Glutamatergic neuron (in vitro differentiated cells): ENCODE results near the gene TBC1D1. TPM values are rescaled to one million over a fixed set of nuclear protein-coding genes. Genes with fewer than 3 reads are reported as not detected.

Source experiments
- DNase-seq: peaks from one replicate; pipeline ENCODE4 v3.0.0; 2022
- H3K27ac Mint-ChIP-seq: one replicate; pipeline ENCODE4 v1.8.0; 2020; ENCODE audit warnings: mild to moderate bottlenecking, mixed read lengths, inconsistent platforms; ENCODE audit not compliant: unreplicated experiment
- H3K27me3 Mint-ChIP-seq: one replicate; pipeline ENCODE4 v1.8.0; 2020; ENCODE audit warnings: mild to moderate bottlenecking, moderate library complexity, mixed read lengths, inconsistent platforms; ENCODE audit not compliant: unreplicated experiment
- H3K36me3 Mint-ChIP-seq: one replicate; pipeline ENCODE4 v1.8.0; 2020; ENCODE audit warnings: mild to moderate bottlenecking, mixed read lengths, inconsistent platforms; ENCODE audit not compliant: unreplicated experiment
- H3K4me1 Mint-ChIP-seq: one replicate; pipeline ENCODE4 v1.8.0; 2020; ENCODE audit warnings: mild to moderate bottlenecking, low read depth, mixed read lengths, inconsistent platforms; ENCODE audit not compliant: unreplicated experiment
- H3K4me3 Mint-ChIP-seq: one replicate; pipeline ENCODE4 v1.8.0; 2020; ENCODE audit warnings: mild to moderate bottlenecking, mixed read lengths, inconsistent platforms; ENCODE audit not compliant: unreplicated experiment
- H3K9me3 Mint-ChIP-seq: one replicate; pipeline ENCODE4 v1.8.0; 2020; ENCODE audit warnings: mild to moderate bottlenecking, moderate library complexity, mixed read lengths, inconsistent platforms; ENCODE audit not compliant: unreplicated experiment
- CTCF ChIP-seq: fragments of 200-600 bp; sonication (generic); IDR thresholded peaks from one replicate; pipeline ENCODE4 v1.5.0; 2021; ENCODE audit not compliant: partially characterized antibody, unreplicated experiment
- total RNA-seq: library from RNA; stranded (reverse); fragmentation: NEBNext Ultra II Directional; extraction: Animal tissue kit (Norgen Biotek cat#: 25700); gene quantifications from one replicate; pipeline ENCODE4 v1.2.1, GENCODE V29; 2021; ENCODE audit not compliant: unreplicated experiment

Gene TBC1D1
- total RNA-seq, 1 donor from 2014 or later: 106 TPM

GRCh38 chr4:38072578-38072977 lies 181.7 kb downstream of the TBC1D1 start:
- Mint-ChIP-seq H3K27ac (peak overlapping the region; percentile 10), H3K36me3 (no peaks in the 10 kb centered on the region), H3K9me3 (peaks cover under 1% of the 10 kb centered on the region), H3K27me3 (peaks cover 3% of the 10 kb centered on the region), H3K4me1 (no peaks in the 10 kb centered on the region), H3K4me3 (no peak overlapping the region)
- no peak for TF ChIP-seq CTCF
- DNase-seq: no peak

GRCh38 chr4:38073596-38074234 lies 182.8 kb downstream of the TBC1D1 start:
- no peaks in the 10 kb centered on the region for H3K27me3 Mint-ChIP-seq
- no peak overlapping the region for H3K4me3 Mint-ChIP-seq
- TF ChIP-seq CTCF: no peak
- H3K27ac Mint-ChIP-seq: no peak overlapping the region
- H3K36me3 Mint-ChIP-seq: no peaks in the 10 kb centered on the region
- DNase-seq: no peak
- peaks cover 3% of the 10 kb centered on the region for H3K4me1 Mint-ChIP-seq
- peaks cover 2% of the 10 kb centered on the region for H3K9me3 Mint-ChIP-seq

GRCh38 chr4:38075370-38076152 lies 184.7 kb downstream of the TBC1D1 start:
- no peak overlapping the region for H3K27ac Mint-ChIP-seq
- no peak overlapping the region for H3K4me3 Mint-ChIP-seq
- DNase-seq: no peak
- H3K9me3 Mint-ChIP-seq: peaks cover 2% of the 10 kb centered on the region
- no peak for TF ChIP-seq CTCF
- peaks cover 3% of the 10 kb centered on the region for H3K4me1 Mint-ChIP-seq
- no peaks in the 10 kb centered on the region for H3K36me3 Mint-ChIP-seq
- no peaks in the 10 kb centered on the region for H3K27me3 Mint-ChIP-seq

- no peak for TF ChIP-seq CTCF
- peaks cover 2% of the 10 kb centered on the region for H3K9me3 Mint-ChIP-seq
- peaks cover 3% of the 10 kb centered on the region for H3K4me1 Mint-ChIP-seq
- no peaks in the 10 kb centered on the region for H3K27me3 Mint-ChIP-seq
- no peaks in the 10 kb centered on the region for H3K36me3 Mint-ChIP-seq
- no peak overlapping the region for H3K27ac Mint-ChIP-seq
- no peak overlapping the region for H3K4me3 Mint-ChIP-seq
- DNase-seq: no peak
Measured at GRCh38 chr4:38076153-38076669, 185.3 kb downstream of the TBC1D1 start.
